ENCODE data around the gene PPY.
"Not testable (repeated sequence)": the region's sequence is repeated elsewhere in the genome, so short reads cannot be mapped to it uniquely, and the experiment has no call there.

Gene PPY

DNA sequence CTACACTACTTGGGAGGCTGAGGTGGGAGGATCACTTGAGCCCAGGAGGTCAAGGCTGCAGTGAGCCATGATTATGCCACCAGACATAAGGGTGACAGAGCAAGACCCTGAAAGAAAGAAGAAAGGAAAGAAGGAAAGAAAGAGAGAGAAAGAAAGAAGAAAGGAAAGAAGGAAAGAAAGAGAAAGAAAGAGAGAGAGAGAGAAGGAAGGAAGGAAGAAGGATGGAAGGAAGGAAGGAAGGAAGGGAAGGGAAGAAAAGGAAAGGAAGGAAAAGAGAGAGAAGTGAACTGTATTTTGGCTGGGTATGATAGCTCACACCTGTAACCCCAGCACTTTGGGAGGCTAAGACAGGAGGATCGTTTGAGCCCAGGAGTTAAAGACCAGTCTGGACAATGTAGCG lies 35.8 kb upstream of the PPY start:
- H3K36me3 ChIP-seq (ENCODE audit: control insufficient read depth in 2 of 2, insufficient read depth in 2 of 2, low read length in 2 of 2) = no peaks in the 10 kb centered on the region
- no peak overlapping the region for H3K4me3 ChIP-seq (ENCODE audit: low read length in 2 of 2)
- no peak overlapping the region for H3K27ac ChIP-seq (ENCODE audit: low read length)
- no peaks in the 10 kb centered on the region for H3K4me1 ChIP-seq (ENCODE audit: control insufficient read depth, insufficient read depth, low read length)
- H3K27me3 ChIP-seq (ENCODE audit: control insufficient read depth in 1 of 2, insufficient read depth in 2 of 2, low read length in 2 of 2) = peaks cover 16 to 25% of the 10 kb centered on the region in 2 donors
- no peak overlapping the region for H3K9ac ChIP-seq (ENCODE audit: low read length in 2 of 2)
- H3K9me3 ChIP-seq (ENCODE audit: control insufficient read depth in 2 of 2, low read length in 2 of 2) = no peaks in the 10 kb centered on the region

DNA sequence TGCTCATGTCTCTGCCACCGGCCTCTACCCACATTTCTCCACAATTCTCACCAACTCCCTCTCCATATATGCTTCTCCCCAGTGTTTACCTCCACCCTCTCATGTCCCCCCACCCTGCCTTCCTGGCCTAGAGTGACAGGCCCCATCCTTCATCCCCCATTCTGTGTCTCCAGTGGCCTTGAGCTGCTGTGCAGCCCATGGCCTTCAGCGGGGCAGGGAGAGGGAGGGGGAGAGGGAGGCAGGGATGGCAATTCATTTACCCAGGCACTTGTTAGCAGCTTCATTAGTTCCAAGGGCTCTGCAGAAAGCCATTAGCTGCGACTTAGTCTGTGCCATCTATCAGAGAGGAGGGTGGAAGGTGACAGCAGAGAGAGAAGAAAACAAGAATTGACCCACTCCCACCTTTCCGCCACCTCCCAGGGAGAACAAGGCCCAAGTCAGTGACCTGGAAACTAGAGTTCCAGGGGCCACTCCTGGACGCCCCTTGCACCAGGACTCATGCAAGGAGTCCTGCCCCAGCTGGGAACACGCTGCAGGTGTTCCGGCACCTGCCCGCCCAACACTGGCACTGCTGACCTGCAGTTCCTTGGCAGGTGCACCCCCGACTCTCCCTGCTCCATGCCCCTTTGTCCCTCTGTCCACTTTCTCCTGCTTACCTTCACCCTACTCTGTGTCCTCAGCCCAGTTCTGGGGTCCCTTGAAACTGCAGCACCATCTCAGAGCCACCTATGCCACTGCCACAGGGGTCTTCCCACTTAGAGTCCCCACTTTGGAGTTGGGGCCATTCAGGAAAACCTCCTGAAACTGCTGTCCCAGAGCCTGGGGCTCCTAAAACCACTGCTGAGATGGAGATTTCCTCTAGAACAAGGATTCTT lies 34.9 kb upstream of the PPY start:
- Histone ChIP-seq H3K4me3 (ENCODE audit: low read length in 2 of 2) (no peak overlapping the region), H3K9ac (ENCODE audit: low read length in 2 of 2) (no peak overlapping the region), H3K27ac (ENCODE audit: low read length) (no peak overlapping the region), H3K27me3 (ENCODE audit: control insufficient read depth in 1 of 2, insufficient read depth in 2 of 2, low read length in 2 of 2) (peaks cover 9 to 16% of the 10 kb centered on the region in 2 donors), H3K9me3 (ENCODE audit: control insufficient read depth in 2 of 2, low read length in 2 of 2) (no peaks in the 10 kb centered on the region), H3K36me3 (ENCODE audit: control insufficient read depth in 2 of 2, insufficient read depth in 2 of 2, low read length in 2 of 2) (no peaks in the 10 kb centered on the region), H3K4me1 (ENCODE audit: control insufficient read depth, insufficient read depth, low read length) (no peaks in the 10 kb centered on the region)

DNA sequence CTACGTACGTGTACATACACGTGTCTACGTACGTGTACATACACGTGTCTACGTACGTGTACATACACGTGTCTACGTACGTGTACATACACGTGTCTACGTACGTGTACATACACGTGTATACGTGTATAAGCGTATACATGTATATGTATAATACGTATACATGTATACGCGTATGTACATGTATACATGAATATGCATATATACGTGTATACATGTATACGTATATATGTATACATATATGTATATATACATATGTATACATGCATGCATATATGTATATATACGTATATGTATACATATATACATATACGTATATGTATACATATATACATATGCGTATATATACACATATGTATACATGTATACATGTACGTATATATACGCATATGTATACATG lies 33.6 kb upstream of the PPY start:
- H3K9ac ChIP-seq (ENCODE audit: low read length in 2 of 2) = no peak overlapping the region
- no peak overlapping the region for H3K4me3 ChIP-seq (ENCODE audit: low read length in 2 of 2)
- no peaks in the 10 kb centered on the region for H3K4me1 ChIP-seq (ENCODE audit: control insufficient read depth, insufficient read depth, low read length)
- no peaks in the 10 kb centered on the region for H3K36me3 ChIP-seq (ENCODE audit: control insufficient read depth in 2 of 2, insufficient read depth in 2 of 2, low read length in 2 of 2)
- no peaks in the 10 kb centered on the region for H3K9me3 ChIP-seq (ENCODE audit: control insufficient read depth in 2 of 2, low read length in 2 of 2)
- peaks cover 4 to 12% of the 10 kb centered on the region in 2 donors for H3K27me3 ChIP-seq (ENCODE audit: control insufficient read depth in 1 of 2, insufficient read depth in 2 of 2, low read length in 2 of 2)
- no peak overlapping the region for H3K27ac ChIP-seq (ENCODE audit: low read length)

DNA sequence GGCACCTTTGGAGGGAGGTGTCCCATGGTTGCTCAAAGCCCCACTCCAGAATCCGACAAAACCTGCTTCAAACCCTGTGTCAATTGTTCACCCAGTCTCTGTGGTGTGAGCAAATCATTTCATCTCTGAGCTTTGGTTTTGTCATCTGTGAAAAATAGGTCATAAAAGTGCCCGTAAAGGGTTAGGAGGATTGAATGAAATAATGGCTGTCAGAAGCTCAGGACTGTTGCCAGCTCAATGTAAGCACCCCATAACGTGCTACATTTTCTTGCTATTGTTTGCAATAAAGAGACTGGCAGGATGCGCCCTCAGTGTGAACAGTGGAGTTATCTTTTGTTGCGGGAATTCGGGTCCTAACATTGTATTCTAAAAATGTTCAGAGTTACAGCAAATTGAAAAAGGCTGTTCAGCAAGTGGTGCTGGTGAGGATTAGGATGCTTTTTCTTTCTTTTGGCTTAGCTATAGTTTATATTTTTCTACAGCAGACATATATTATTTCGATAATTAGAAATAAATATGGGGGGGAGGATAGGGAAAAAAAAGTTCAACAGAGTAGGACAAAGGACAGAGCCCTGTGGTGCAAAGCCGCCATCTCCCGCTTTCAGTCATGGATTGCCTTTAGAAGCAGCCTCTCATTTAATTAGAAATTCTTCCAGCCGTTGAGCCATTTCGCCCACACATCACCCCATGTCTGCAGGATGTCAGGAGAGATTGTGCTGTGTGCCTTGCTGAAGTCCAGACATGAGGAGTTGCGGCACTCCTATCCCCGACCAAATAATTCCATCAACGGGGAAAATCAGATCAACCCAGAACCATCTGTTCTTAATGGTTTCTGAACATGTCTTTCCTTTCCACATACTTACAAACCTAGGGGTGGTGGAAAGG lies 32.3 kb upstream of the PPY start:
- Histone ChIP-seq H3K9ac (ENCODE audit: low read length in 2 of 2) (no peak overlapping the region), H3K9me3 (ENCODE audit: control insufficient read depth in 2 of 2, low read length in 2 of 2) (no peaks in the 10 kb centered on the region), H3K4me1 (ENCODE audit: control insufficient read depth, insufficient read depth, low read length) (no peaks in the 10 kb centered on the region), H3K27me3 (ENCODE audit: control insufficient read depth in 1 of 2, insufficient read depth in 2 of 2, low read length in 2 of 2) (peaks cover 4 to 12% of the 10 kb centered on the region in 2 donors), H3K27ac (ENCODE audit: low read length) (no peak overlapping the region), H3K36me3 (ENCODE audit: control insufficient read depth in 2 of 2, insufficient read depth in 2 of 2, low read length in 2 of 2) (no peaks in the 10 kb centered on the region), H3K4me3 (ENCODE audit: low read length in 2 of 2) (no peak overlapping the region)

DNA sequence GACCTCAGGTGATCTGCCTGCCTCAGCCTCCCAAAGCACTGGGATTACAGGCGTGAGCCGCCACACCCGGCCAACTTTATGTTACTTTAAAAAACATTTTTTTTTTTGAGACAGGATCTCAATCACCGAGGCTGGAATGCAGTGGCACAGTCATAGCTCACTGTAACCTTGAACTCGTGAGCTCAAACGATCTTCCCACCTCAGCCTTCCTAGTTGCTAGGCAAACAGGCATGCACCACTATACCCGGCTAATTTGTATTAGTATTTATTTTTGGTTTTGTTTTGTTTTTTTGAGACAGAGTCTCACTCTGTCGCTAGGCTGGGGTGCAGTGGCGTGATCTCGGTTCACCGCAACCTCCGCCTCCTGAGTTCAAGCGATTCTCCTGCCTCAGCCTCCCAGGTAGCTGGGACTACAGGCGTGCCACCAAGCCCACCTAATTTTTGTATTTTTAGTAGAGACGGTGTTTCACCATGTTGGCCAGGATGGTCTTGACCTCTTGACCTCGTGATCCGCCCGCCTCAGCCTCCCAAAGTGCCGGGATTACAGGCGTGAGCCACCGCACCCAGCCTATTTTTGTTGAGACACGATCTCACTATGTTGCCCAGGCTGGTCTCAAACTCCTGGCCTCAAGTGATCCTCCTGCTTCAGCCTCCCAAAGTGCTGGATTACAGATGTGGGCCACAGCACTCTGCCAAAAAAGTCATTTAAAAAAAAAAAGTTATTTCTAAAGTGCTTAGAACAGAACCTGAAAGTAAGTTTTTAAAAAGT lies 30.4 kb upstream of the PPY start:
- H3K9ac ChIP-seq (ENCODE audit: low read length in 2 of 2); H3K27ac ChIP-seq (ENCODE audit: low read length); H3K4me3 ChIP-seq (ENCODE audit: low read length in 2 of 2); H3K36me3 ChIP-seq (ENCODE audit: control insufficient read depth in 2 of 2, insufficient read depth in 2 of 2, low read length in 2 of 2); H3K4me1 ChIP-seq (ENCODE audit: control insufficient read depth, insufficient read depth, low read length); H3K9me3 ChIP-seq (ENCODE audit: control insufficient read depth in 2 of 2, low read length in 2 of 2): not testable (repeated sequence)
- H3K27me3 ChIP-seq (ENCODE audit: control insufficient read depth in 1 of 2, insufficient read depth in 2 of 2, low read length in 2 of 2) = peaks cover 4 to 14% of the 10 kb centered on the region in 2 donors

DNA sequence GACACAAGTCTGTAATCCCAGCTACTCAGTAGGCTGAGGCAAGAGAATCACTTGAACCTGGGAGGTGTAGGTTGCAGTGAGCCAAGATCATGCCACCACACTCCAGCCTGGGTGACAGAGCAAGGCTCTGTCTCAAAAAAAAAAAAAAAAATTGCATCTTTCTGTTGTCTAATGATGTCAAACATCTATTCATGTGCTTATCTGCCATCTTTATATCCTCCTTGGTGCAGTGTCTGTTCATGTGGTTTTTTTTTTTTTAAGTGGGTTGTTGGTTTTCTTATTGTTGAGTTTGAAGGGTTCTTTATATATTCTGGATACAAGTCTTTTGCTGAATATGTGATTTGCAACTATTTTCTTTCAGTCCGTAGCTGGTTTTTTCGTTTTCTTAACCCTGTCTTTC lies 29.2 kb upstream of the PPY start:
- H3K4me3 ChIP-seq (ENCODE audit: low read length in 2 of 2); H3K9me3 ChIP-seq (ENCODE audit: control insufficient read depth in 2 of 2, low read length in 2 of 2); H3K4me1 ChIP-seq (ENCODE audit: control insufficient read depth, insufficient read depth, low read length); H3K36me3 ChIP-seq (ENCODE audit: control insufficient read depth in 2 of 2, insufficient read depth in 2 of 2, low read length in 2 of 2); H3K9ac ChIP-seq (ENCODE audit: low read length in 2 of 2); H3K27ac ChIP-seq (ENCODE audit: low read length); H3K27me3 ChIP-seq (ENCODE audit: control insufficient read depth in 1 of 2, insufficient read depth in 2 of 2, low read length in 2 of 2): not testable (repeated sequence)

DNA sequence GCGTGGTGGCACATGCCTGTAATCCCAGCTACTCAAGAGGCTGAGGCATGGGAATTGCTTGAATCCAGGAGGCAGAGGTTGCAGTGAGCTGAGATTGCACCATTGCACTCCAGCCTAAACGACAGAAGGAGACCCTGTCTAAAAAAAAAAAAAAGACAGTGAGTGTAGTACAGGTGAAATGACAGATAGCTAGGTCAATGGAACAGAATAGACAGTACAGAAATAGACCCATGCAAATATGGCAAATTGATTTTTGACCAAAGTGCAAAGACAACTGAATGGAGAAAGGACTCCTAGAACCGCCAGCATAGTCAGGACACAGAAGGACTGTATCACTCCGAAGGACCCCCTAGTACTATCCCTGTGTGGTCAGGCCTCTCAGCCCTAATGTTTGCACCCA lies 28.1 kb upstream of the PPY start:
- H3K36me3 ChIP-seq (ENCODE audit: control insufficient read depth in 2 of 2, insufficient read depth in 2 of 2, low read length in 2 of 2) = no peaks in the 10 kb centered on the region
- H3K9me3 ChIP-seq (ENCODE audit: control insufficient read depth in 2 of 2, low read length in 2 of 2) = no peaks in the 10 kb centered on the region
- no peak overlapping the region for H3K4me3 ChIP-seq (ENCODE audit: low read length in 2 of 2)
- no peak overlapping the region for H3K9ac ChIP-seq (ENCODE audit: low read length in 2 of 2)
- H3K4me1 ChIP-seq (ENCODE audit: control insufficient read depth, insufficient read depth, low read length) = no peaks in the 10 kb centered on the region
- peaks cover 6 to 10% of the 10 kb centered on the region in 2 donors for H3K27me3 ChIP-seq (ENCODE audit: control insufficient read depth in 1 of 2, insufficient read depth in 2 of 2, low read length in 2 of 2)
- H3K27ac ChIP-seq (ENCODE audit: low read length) = no peak overlapping the region

DNA sequence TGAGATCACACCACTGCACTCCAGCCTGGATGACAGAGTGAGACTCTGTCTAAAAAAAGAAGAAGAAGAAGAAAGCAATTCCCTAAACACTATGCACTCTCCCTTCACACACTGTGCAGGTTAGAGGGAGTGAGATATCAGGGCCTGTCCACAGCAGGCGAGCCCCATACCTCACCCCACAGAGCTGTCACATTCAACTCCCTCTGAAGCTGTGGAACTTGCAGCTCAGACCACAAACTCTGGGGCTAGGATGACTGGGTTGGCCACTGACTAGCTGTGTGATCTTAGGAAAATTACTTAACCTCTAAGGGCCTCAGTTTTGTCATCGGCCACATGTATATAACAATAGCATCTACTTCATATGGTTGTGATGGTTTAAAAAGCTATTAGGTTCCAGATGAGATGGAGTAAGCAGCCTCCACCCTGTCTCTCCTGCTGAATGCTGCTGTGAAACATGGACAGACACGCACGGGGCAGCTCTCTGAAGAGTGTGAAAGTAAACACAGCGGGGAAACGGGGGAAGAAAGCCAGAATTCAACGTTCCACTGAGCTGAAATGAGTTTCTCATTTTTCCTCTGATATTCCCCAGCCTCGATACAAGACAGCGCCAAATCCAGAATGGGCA lies 25.1 kb upstream of the PPY start:
- H3K9me3 ChIP-seq (ENCODE audit: control insufficient read depth in 2 of 2, low read length in 2 of 2) = no peaks in the 10 kb centered on the region
- no peaks in the 10 kb centered on the region for H3K4me1 ChIP-seq (ENCODE audit: control insufficient read depth, insufficient read depth, low read length)
- H3K27ac ChIP-seq (ENCODE audit: low read length) = no peak overlapping the region
- H3K36me3 ChIP-seq (ENCODE audit: control insufficient read depth in 2 of 2, insufficient read depth in 2 of 2, low read length in 2 of 2) = no peaks in the 10 kb centered on the region
- peaks cover 3% of the 10 kb centered on the region in 2 donors for H3K27me3 ChIP-seq (ENCODE audit: control insufficient read depth in 1 of 2, insufficient read depth in 2 of 2, low read length in 2 of 2)
- no peak overlapping the region for H3K9ac ChIP-seq (ENCODE audit: low read length in 2 of 2)
- H3K4me3 ChIP-seq (ENCODE audit: low read length in 2 of 2) = peak overlapping the region in 1 of 2 donors; percentile 40

DNA sequence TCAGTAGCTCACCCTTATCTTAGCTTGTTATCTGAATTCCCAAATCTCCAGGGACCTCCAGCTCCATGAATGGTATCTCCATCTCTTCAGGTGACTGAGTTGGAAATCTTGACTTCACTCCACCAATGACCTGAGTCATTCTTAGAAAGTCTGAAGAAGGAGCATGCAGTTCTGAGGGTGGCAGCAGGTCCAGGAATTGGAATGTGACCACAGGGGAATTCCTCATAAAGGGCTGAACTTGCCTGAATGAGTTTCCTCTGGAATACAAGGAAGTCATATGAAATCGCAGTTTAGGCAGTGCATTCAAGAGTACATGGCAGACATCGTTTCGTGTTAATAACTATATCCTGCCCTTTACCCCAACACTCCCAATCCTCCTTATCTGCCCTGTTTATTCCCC lies 24.0 kb upstream of the PPY start:
- Histone ChIP-seq H3K4me3 (ENCODE audit: low read length in 2 of 2) (no peak overlapping the region), H3K36me3 (ENCODE audit: control insufficient read depth in 2 of 2, insufficient read depth in 2 of 2, low read length in 2 of 2) (no peaks in the 10 kb centered on the region), H3K27me3 (ENCODE audit: control insufficient read depth in 1 of 2, insufficient read depth in 2 of 2, low read length in 2 of 2) (peaks cover 3 to 5% of the 10 kb centered on the region in 2 donors), H3K27ac (ENCODE audit: low read length) (no peak overlapping the region), H3K4me1 (ENCODE audit: control insufficient read depth, insufficient read depth, low read length) (no peaks in the 10 kb centered on the region), H3K9ac (ENCODE audit: low read length in 2 of 2) (no peak overlapping the region), H3K9me3 (ENCODE audit: control insufficient read depth in 2 of 2, low read length in 2 of 2) (no peaks in the 10 kb centered on the region)

DNA sequence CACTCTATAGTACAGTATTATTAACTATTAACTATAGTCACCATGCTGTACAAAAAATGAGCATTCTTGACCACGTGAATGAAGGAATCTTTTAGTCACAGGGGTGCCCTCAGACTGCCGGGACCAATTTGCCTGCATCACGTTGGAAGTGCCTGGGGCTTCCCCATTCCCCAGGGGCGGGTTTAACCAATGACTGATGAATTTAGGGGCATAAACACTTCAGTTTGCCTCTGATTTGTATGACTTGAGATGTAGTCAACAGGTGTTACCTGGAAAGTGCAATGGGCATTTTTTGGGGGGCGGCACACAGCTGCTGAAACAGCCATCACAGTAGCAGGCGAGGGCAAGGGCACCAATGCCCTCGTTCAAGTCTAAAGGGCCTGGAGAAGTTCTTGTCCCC lies 20.2 kb upstream of the PPY start:
- Histone ChIP-seq H3K27ac (ENCODE audit: low read length) (no peak overlapping the region), H3K4me3 (ENCODE audit: low read length in 2 of 2) (no peak overlapping the region), H3K9me3 (ENCODE audit: control insufficient read depth in 2 of 2, low read length in 2 of 2) (no peaks in the 10 kb centered on the region)

More for the DNA sequence above, 20.2 kb upstream of the PPY start:
- no peak overlapping the region for H3K9ac ChIP-seq (ENCODE audit: low read length in 2 of 2)
- no peaks in the 10 kb centered on the region for H3K4me1 ChIP-seq (ENCODE audit: control insufficient read depth, insufficient read depth, low read length)
- H3K27me3 ChIP-seq (ENCODE audit: control insufficient read depth in 1 of 2, insufficient read depth in 2 of 2, low read length in 2 of 2) = peaks cover 4 to 5% of the 10 kb centered on the region in 2 donors
- H3K36me3 ChIP-seq (ENCODE audit: control insufficient read depth in 2 of 2, insufficient read depth in 2 of 2, low read length in 2 of 2) = no peaks in the 10 kb centered on the region

Data from stomach smooth muscle (tissue), 2 donors.